Epidermal melanocyte (primary cell): ENCODE measurements around the gene MED13.
"Not testable (repeated sequence)": the region's sequence is repeated elsewhere in the genome, so short reads cannot be mapped to it uniquely, and the experiment has no call there.

Source experiments
- DNase-seq: peaks from one replicate; pipeline ENCODE4 v3.0.0; 2011; ENCODE audit warnings: low spot score; ENCODE audit not compliant: insufficient read length

Gene MED13

GRCh38 chr17:61926826-61927207, 138.3 kb downstream of the MED13 start:
- no peak for DNase-seq

- DNase-seq, result not testable (repeated sequence)
These were observed 149.9 kb downstream of the MED13 start for GRCh38 chr17:61915162-61915561.

GRCh38 chr17:61908292-61909037, 156.6 kb downstream of the MED13 start:
- DNase-seq, result no peak

GRCh38 chr17:61907361-61907760, 157.7 kb downstream of the MED13 start:
- DNase-seq, result no peak

- DNase-seq, result no peak
These were observed 160.9 kb downstream of the MED13 start for GRCh38 chr17:61904094-61904710.

GRCh38 chr17:61903251-61903650, 161.8 kb downstream of the MED13 start:
- DNase-seq, result no peak

- no peak for DNase-seq
These were observed 167.4 kb downstream of the MED13 start for GRCh38 chr17:61897548-61898180.

GRCh38 chr17:61895391-61895790, 169.7 kb downstream of the MED13 start:
- no peak for DNase-seq

- DNase-seq, result not testable (repeated sequence)
These were observed 170.8 kb downstream of the MED13 start for GRCh38 chr17:61894310-61894709.
